Urothelium cell line (cell line): ENCODE results near the gene FAM83G.
"Not testable (repeated sequence)": the region's sequence is repeated elsewhere in the genome, so short reads cannot be mapped to it uniquely, and the experiment has no call there.

Experiments used
- DNase-seq: peaks from one replicate; pipeline ENCODE4 v3.0.0; 2011; ENCODE audit warnings: low spot score, mixed read lengths
- FAIRE-seq: peaks from 2 replicates; lab custom pipeline; 2011; peaks lifted over from hg19 to GRCh38; lab: Jason Lieb, UNC

Gene FAM83G

GRCh38 chr17:19004421-19005136 is at the start of gene FAM83G:
Gene FAM83G (minus strand): TSS chr17:19004764. CDS start chr17:19004041, 723 bp downstream.
- peak; percentile 93 for FAIRE-seq
- peak; percentile 92 for DNase-seq

GRCh38 chr17:19048826-19049225 is 44.3 kb upstream of the FAM83G start:
- DNase-seq, FAIRE-seq: not testable (repeated sequence)

GRCh38 chr17:19047510-19047909 is 42.9 kb upstream of the FAM83G start:
- DNase-seq, FAIRE-seq: not testable (repeated sequence)

- FAIRE-seq, DNase-seq: not testable (repeated sequence)
Measured at GRCh38 chr17:19046782-19047375, 42.3 kb upstream of the FAM83G start, which contains the start of gene GRAP. Gene GRAP (minus strand): TSS chr17:19046957. CDS start chr17:19046926, 31 bp downstream.

GRCh38 chr17:19044643-19045042 is 40.1 kb upstream of the FAM83G start:
- not testable (repeated sequence) for DNase-seq
- peak; percentile 42 for FAIRE-seq

GRCh38 chr17:19043032-19043431 is 38.5 kb upstream of the FAM83G start:
- DNase-seq = not testable (repeated sequence)
- peak; percentile 52 for FAIRE-seq

- not testable (repeated sequence) for FAIRE-seq, DNase-seq
Measured at GRCh38 chr17:19042369-19042768, 37.8 kb upstream of the FAM83G start.

- not testable (repeated sequence) for DNase-seq, FAIRE-seq
Measured at GRCh38 chr17:19041871-19042270, 37.3 kb upstream of the FAM83G start.

GRCh38 chr17:19040350-19040749 is 35.8 kb upstream of the FAM83G start:
- peak; percentile 27 for FAIRE-seq
- DNase-seq = not testable (repeated sequence)

- DNase-seq, FAIRE-seq: not testable (repeated sequence)
Measured at GRCh38 chr17:19038730-19039129, 34.2 kb upstream of the FAM83G start.

GRCh38 chr17:19038007-19038406 is 33.4 kb upstream of the FAM83G start:
- not testable (repeated sequence) for DNase-seq, FAIRE-seq

GRCh38 chr17:19037547-19037946 is 33.0 kb upstream of the FAM83G start:
- FAIRE-seq = peak; percentile 86
- not testable (repeated sequence) for DNase-seq

GRCh38 chr17:19036186-19036585 is 31.6 kb upstream of the FAM83G start:
- DNase-seq, FAIRE-seq: not testable (repeated sequence)

- DNase-seq = not testable (repeated sequence)
- peak; percentile 55 for FAIRE-seq
Measured at GRCh38 chr17:19032377-19032988, 27.9 kb upstream of the FAM83G start.

GRCh38 chr17:19031729-19032128 is 27.2 kb upstream of the FAM83G start:
- peak; percentile 13 for FAIRE-seq

GRCh38 chr17:19030771-19031449 is 26.3 kb upstream of the FAM83G start:
- DNase-seq = not testable (repeated sequence)
- FAIRE-seq = peak; percentile 37

More at GRCh38 chr17:19031729-19032128, 27.2 kb upstream of the FAM83G start:
- DNase-seq = not testable (repeated sequence)

GRCh38 chr17:19029740-19030139 is 25.2 kb upstream of the FAM83G start:
- not testable (repeated sequence) for FAIRE-seq, DNase-seq

- FAIRE-seq, DNase-seq: not testable (repeated sequence)
Measured at GRCh38 chr17:19028671-19029070, 24.1 kb upstream of the FAM83G start.

GRCh38 chr17:19024101-19025078 is 19.8 kb upstream of the FAM83G start:
- DNase-seq (no peak), FAIRE-seq (no peak)
